ENCODE data around the gene LITAF.
"Not testable (repeated sequence)": the region's sequence is repeated elsewhere in the genome, so short reads cannot be mapped to it uniquely, and the experiment has no call there.

The LITAF gene

GRCh38 chr16:11597235-11598095, 10.7 kb upstream of the LITAF start:
- no peak for DNase-seq

GRCh38 chr16:11596572-11597226, 10.0 kb upstream of the LITAF start:
- no peak for DNase-seq

- DNase-seq: no peak
Measured at GRCh38 chr16:11593581-11593980, 6.9 kb upstream of the LITAF start.

- not testable (repeated sequence) for DNase-seq
Measured at GRCh38 chr16:11593076-11593475, 6.4 kb upstream of the LITAF start.

- DNase-seq: not testable (repeated sequence)
Measured at GRCh38 chr16:11591630-11592029, 4.9 kb upstream of the LITAF start.

- no peak for DNase-seq
Measured at GRCh38 chr16:11589198-11589550, 2.5 kb upstream of the LITAF start.

GRCh38 chr16:11588321-11589197, 1.8 kb upstream of the LITAF start:
- DNase-seq: no peak

- no peak for DNase-seq
Measured at GRCh38 chr16:11587643-11588247, 1.0 kb upstream of the LITAF start.

- peak; percentile 39 for DNase-seq
Measured at GRCh38 chr16:11586378-11586855, 302 bp downstream of the LITAF start.

- no peak for DNase-seq
Measured at GRCh38 chr16:11585460-11586377, 1.0 kb downstream of the LITAF start.

GRCh38 chr16:11583889-11584565, 2.7 kb downstream of the LITAF start:
- DNase-seq: no peak

- DNase-seq: no peak
Measured at GRCh38 chr16:11583166-11583565, 3.6 kb downstream of the LITAF start.

GRCh38 chr16:11582157-11582814, 4.4 kb downstream of the LITAF start:
- DNase-seq: no peak

GRCh38 chr16:11581678-11582077, 5.0 kb downstream of the LITAF start:
- no peak for DNase-seq

GRCh38 chr16:11580451-11581086, 6.2 kb downstream of the LITAF start:
- no peak for DNase-seq

- not testable (repeated sequence) for DNase-seq
Measured at GRCh38 chr16:11577290-11577660, 9.4 kb downstream of the LITAF start.

GRCh38 chr16:11576427-11577289, 10.1 kb downstream of the LITAF start:
- no peak for DNase-seq

GRCh38 chr16:11575223-11575589, 11.5 kb downstream of the LITAF start:
- DNase-seq: no peak

All from stimulated activated naive CD4-positive, alpha-beta T cell treated with Interleukin-2 at 50 U/mL for 16 hours (primary cell).